ENCODE measurements around the gene C1QL1.
A peak's percentile ranks its signal among the peaks of the same experiment; 100 is the strongest.

C1QL1 gene

GRCh38 chr17:44915862-44916780, 52.0 kb downstream of the C1QL1 start:
- DNase-seq (ENCODE audit: low read depth in 2 of 2): no peak

- no peak for DNase-seq (ENCODE audit: low read depth in 2 of 2)
These were observed 52.8 kb downstream of the C1QL1 start, which contains the start of gene GFAP for GRCh38 chr17:44915321-44915726. GFAP (minus strand) TSS chr17:44915500; CDS start chr17:44915486, 14 bp downstream.

- no peak for DNase-seq (ENCODE audit: low read depth in 2 of 2)
These were observed 53.3 kb downstream of the C1QL1 start for GRCh38 chr17:44914698-44915271.

GRCh38 chr17:44914148-44914547, 54.0 kb downstream of the C1QL1 start:
- DNase-seq (ENCODE audit: low read depth in 2 of 2): no peak

- no peak for DNase-seq (ENCODE audit: low read depth in 2 of 2)
These were observed 54.4 kb downstream of the C1QL1 start for GRCh38 chr17:44913676-44914075.

GRCh38 chr17:44912763-44913544, 55.1 kb downstream of the C1QL1 start:
- DNase-seq (ENCODE audit: low read depth in 2 of 2): no peak

GRCh38 chr17:44911133-44912001, 56.7 kb downstream of the C1QL1 start:
- DNase-seq (ENCODE audit: low read depth in 2 of 2): peak in 1 of 2 donors; percentile 23

- no peak for DNase-seq (ENCODE audit: low read depth in 2 of 2)
These were observed 57.6 kb downstream of the C1QL1 start for GRCh38 chr17:44910231-44911106.
